GM18508 (cell line): ENCODE measurements around the gene APCDD1.
A peak's percentile ranks its signal among the peaks of the same experiment; 100 is the strongest.
"Not testable (repeated sequence)": the region's sequence is repeated elsewhere in the genome, so short reads cannot be mapped to it uniquely, and the experiment has no call there.

Experiments
- ATAC-seq: cut with Tn5 transposase; IDR thresholded peaks from one replicate; pipeline ENCODE4 v1.9.1; 2021; ENCODE audit warnings: moderate number of reproducible peaks; ENCODE audit not compliant: insufficient read depth, unreplicated experiment

The APCDD1 gene

GRCh38 chr18:10485475-10485874, 31.0 kb downstream of the APCDD1 start:
- ATAC-seq = no peak

- no peak for ATAC-seq
Measured at GRCh38 chr18:10486362-10486761, 31.9 kb downstream of the APCDD1 start.

GRCh38 chr18:10487154-10487553, 32.7 kb downstream of the APCDD1 start:
- no peak for ATAC-seq

GRCh38 chr18:10488017-10488416, 33.6 kb downstream of the APCDD1 start:
- no peak for ATAC-seq

- ATAC-seq = peak; percentile 94
Measured at GRCh38 chr18:10490401-10491165, 36.1 kb downstream of the APCDD1 start.

- no peak for ATAC-seq
Measured at GRCh38 chr18:10495936-10496335, 41.5 kb downstream of the APCDD1 start.

- no peak for ATAC-seq
Measured at GRCh38 chr18:10497206-10497749, 42.8 kb downstream of the APCDD1 start.

- no peak for ATAC-seq
Measured at GRCh38 chr18:10499230-10499629, 44.8 kb downstream of the APCDD1 start.

- ATAC-seq = no peak
Measured at GRCh38 chr18:10500038-10500437, 45.6 kb downstream of the APCDD1 start.

GRCh38 chr18:10504723-10505122, 50.3 kb downstream of the APCDD1 start:
- no peak for ATAC-seq

GRCh38 chr18:10505892-10506291, 51.5 kb downstream of the APCDD1 start:
- not testable (repeated sequence) for ATAC-seq

GRCh38 chr18:10508591-10508990, 54.2 kb downstream of the APCDD1 start:
- ATAC-seq = no peak

GRCh38 chr18:10511236-10511635, 56.8 kb downstream of the APCDD1 start:
- no peak for ATAC-seq

GRCh38 chr18:10514082-10514481, 59.6 kb downstream of the APCDD1 start:
- no peak for ATAC-seq

GRCh38 chr18:10514601-10515000, 60.2 kb downstream of the APCDD1 start:
- no peak for ATAC-seq

- no peak for ATAC-seq
Measured at GRCh38 chr18:10515456-10515855, 61.0 kb downstream of the APCDD1 start.

GRCh38 chr18:10516078-10516477, 61.6 kb downstream of the APCDD1 start:
- ATAC-seq = no peak

- no peak for ATAC-seq
Measured at GRCh38 chr18:10518595-10519255, 64.3 kb downstream of the APCDD1 start.

GRCh38 chr18:10519366-10519765, 64.9 kb downstream of the APCDD1 start:
- ATAC-seq = no peak

GRCh38 chr18:10519999-10520935, 65.8 kb downstream of the APCDD1 start:
- no peak for ATAC-seq
